ENCODE measurements around the gene PIBF1. TPM values are rescaled to one million over a fixed set of nuclear protein-coding genes. Genes with fewer than 3 reads are reported as not detected.
A peak's percentile ranks its signal among the peaks of the same experiment; 100 is the strongest.
"Not testable (repeated sequence)": the region's sequence is repeated elsewhere in the genome, so short reads cannot be mapped to it uniquely, and the experiment has no call there.

Gene PIBF1
- total RNA-seq, 1 donor from 2014 or later: 28.3 TPM

GRCh38 chr13:72782717-72783116 is 784 bp downstream of the PIBF1 start:
- H3K4me3 ChIP-seq: peak overlapping the region; percentile 100
- peaks cover 32% of the 10 kb centered on the region for H3K36me3 ChIP-seq
- intact Hi-C loops (cut with DNase I): no loop called here
- peak overlapping the region; percentile 95 for H3K27ac ChIP-seq
- no peak for TF ChIP-seq CTCF (IDR thresholded peaks at IDR 0.05)
- H3K4me1 ChIP-seq: peaks cover 40% of the 10 kb centered on the region
- H3K27me3 ChIP-seq: no peaks in the 10 kb centered on the region
- DNase-seq (no peak), ATAC-seq (no peak)
- no peaks in the 10 kb centered on the region for H3K9me3 ChIP-seq

GRCh38 chr13:72784679-72785078 is 2.7 kb downstream of the PIBF1 start:
- intact Hi-C loops (cut with DNase I); H3K4me3 ChIP-seq; ATAC-seq; DNase-seq; H3K27me3 ChIP-seq; H3K27ac ChIP-seq; H3K9me3 ChIP-seq: not testable (repeated sequence)
- H3K4me1 ChIP-seq: peaks cover 34% of the 10 kb centered on the region
- peaks cover 26% of the 10 kb centered on the region for H3K36me3 ChIP-seq

- H3K27ac ChIP-seq: peak overlapping the region; percentile 58
- DNase-seq: no peak
Measured at GRCh38 chr13:72788831-72789230, 6.9 kb downstream of the PIBF1 start.

GRCh38 chr13:72792640-72793039 is 10.7 kb downstream of the PIBF1 start:
- Histone ChIP-seq H3K27me3 (no peaks in the 10 kb centered on the region), H3K36me3 (peaks cover 54% of the 10 kb centered on the region), H3K4me1 (no peaks in the 10 kb centered on the region), H3K27ac (no peak overlapping the region), H3K9me3 (no peaks in the 10 kb centered on the region), H3K4me3 (no peak overlapping the region)
- intact Hi-C loops (cut with DNase I): no loop called here
- ATAC-seq: no peak
- TF ChIP-seq CTCF (IDR thresholded peaks at IDR 0.05): no peak
- no peak for DNase-seq

More at GRCh38 chr13:72788831-72789230, 6.9 kb downstream of the PIBF1 start:
- peaks cover 10% of the 10 kb centered on the region for H3K4me1 ChIP-seq
- H3K9me3 ChIP-seq: no peaks in the 10 kb centered on the region
- H3K36me3 ChIP-seq: peaks cover 43% of the 10 kb centered on the region
- peak; percentile 80 for ATAC-seq
- intact Hi-C loops (cut with DNase I): no loop called here
- H3K4me3 ChIP-seq: no peak overlapping the region
- no peak for TF ChIP-seq CTCF (IDR thresholded peaks at IDR 0.05)
- no peaks in the 10 kb centered on the region for H3K27me3 ChIP-seq

GRCh38 chr13:72798817-72799216 is 16.9 kb downstream of the PIBF1 start:
- H3K36me3 ChIP-seq: peaks cover 60% of the 10 kb centered on the region
- no peaks in the 10 kb centered on the region for H3K27me3 ChIP-seq
- no peaks in the 10 kb centered on the region for H3K4me1 ChIP-seq
- DNase-seq (no peak), ATAC-seq (no peak)
- H3K27ac ChIP-seq: no peak overlapping the region
- TF ChIP-seq CTCF (IDR thresholded peaks at IDR 0.05): no peak
- intact Hi-C loops (cut with DNase I): no loop called here
- H3K9me3 ChIP-seq: no peaks in the 10 kb centered on the region
- no peak overlapping the region for H3K4me3 ChIP-seq

GRCh38 chr13:72804301-72804700 is 22.4 kb downstream of the PIBF1 start:
- TF ChIP-seq CTCF (IDR thresholded peaks at IDR 0.05): no peak
- ATAC-seq: no peak
- Histone ChIP-seq H3K4me3 (no peak overlapping the region), H3K4me1 (peaks cover 3% of the 10 kb centered on the region), H3K27ac (no peak overlapping the region), H3K9me3 (no peaks in the 10 kb centered on the region), H3K36me3 (peaks cover 19% of the 10 kb centered on the region), H3K27me3 (no peaks in the 10 kb centered on the region)
- no peak for DNase-seq
- intact Hi-C loops (cut with DNase I): no loop called here

Measured in upper lobe of right lung (tissue), 1 donor.